Type B pancreatic cell (in vitro differentiated cells): ENCODE data around the gene HAPSTR1. TPM values are rescaled to one million over a fixed set of nuclear protein-coding genes. Genes with fewer than 3 reads are reported as not detected.
"Not testable (repeated sequence)": the region's sequence is repeated elsewhere in the genome, so short reads cannot be mapped to it uniquely, and the experiment has no call there.

Experiments used
- DNase-seq: peaks from one replicate; pipeline ENCODE4 v3.0.0; 2021; ENCODE audit warnings: mixed read lengths; ENCODE audit not compliant: unreplicated experiment; ENCODE audit errors: extremely low spot score
- H3K27ac Mint-ChIP-seq: 2 replicates; pipeline ENCODE4 v1.8.0; 2021; ENCODE audit warnings: mild to moderate bottlenecking, mixed read lengths
- H3K27me3 Mint-ChIP-seq: 2 replicates; pipeline ENCODE4 v1.8.0; 2021; ENCODE audit warnings: mixed read lengths
- H3K36me3 Mint-ChIP-seq: 2 replicates; pipeline ENCODE4 v1.8.0; 2021; ENCODE audit warnings: mixed read lengths
- H3K4me1 Mint-ChIP-seq: one replicate; pipeline ENCODE4 v1.8.0; 2021; ENCODE audit warnings: mixed read lengths; ENCODE audit not compliant: unreplicated experiment
- H3K4me3 Mint-ChIP-seq: 2 replicates; pipeline ENCODE4 v1.8.0; 2021; ENCODE audit warnings: mild to moderate bottlenecking, mixed read lengths
- H3K9me3 Mint-ChIP-seq: 2 replicates; pipeline ENCODE4 v1.8.0; 2021; ENCODE audit warnings: mixed read lengths
- total RNA-seq: library from RNA; stranded (reverse); gene quantifications from 2 replicates; pipeline ENCODE4 v1.2.1, GENCODE V29; 2021; ENCODE audit warnings: low replicate concordance
- TF ChIP-seq, protein P1 (sequence below): fragments of 200-600 bp; sonication (generic); conservative IDR thresholded peaks from 2 replicates; pipeline ENCODE4 v1.5.0; 2021; ENCODE audit warnings: antibody characterized with exemption, mild to moderate bottlenecking

HAPSTR1 gene
- total RNA-seq, 1 donor from 2014 or later: 66.2 TPM

DNA sequence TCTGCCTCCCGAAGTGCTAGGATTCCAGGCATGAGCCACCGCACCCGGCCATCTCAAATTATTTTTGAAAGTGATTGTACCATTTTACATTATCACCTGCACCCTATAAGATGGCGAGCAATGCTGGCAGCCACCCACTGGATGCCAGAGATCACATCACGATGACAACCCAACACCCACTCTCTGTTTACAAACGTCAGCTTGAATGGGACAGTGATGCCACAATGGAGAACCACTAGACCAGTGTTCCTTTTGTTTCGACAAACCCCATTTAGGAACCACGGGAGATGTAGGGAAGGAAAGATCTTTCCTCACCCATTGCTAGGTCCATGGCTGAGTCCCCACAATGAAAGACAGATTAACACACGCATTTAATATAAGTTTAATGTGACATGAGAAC, 20.1 kb upstream of the HAPSTR1 start:
- Mint-ChIP-seq H3K27me3 (no peaks in the 10 kb centered on the region), H3K4me3 (no peak overlapping the region), H3K4me1 (no peaks in the 10 kb centered on the region), H3K9me3 (no peaks in the 10 kb centered on the region), H3K27ac (no peak overlapping the region), H3K36me3 (no peaks in the 10 kb centered on the region)
- DNase-seq: no peak
- TF ChIP-seq, protein P1, sequence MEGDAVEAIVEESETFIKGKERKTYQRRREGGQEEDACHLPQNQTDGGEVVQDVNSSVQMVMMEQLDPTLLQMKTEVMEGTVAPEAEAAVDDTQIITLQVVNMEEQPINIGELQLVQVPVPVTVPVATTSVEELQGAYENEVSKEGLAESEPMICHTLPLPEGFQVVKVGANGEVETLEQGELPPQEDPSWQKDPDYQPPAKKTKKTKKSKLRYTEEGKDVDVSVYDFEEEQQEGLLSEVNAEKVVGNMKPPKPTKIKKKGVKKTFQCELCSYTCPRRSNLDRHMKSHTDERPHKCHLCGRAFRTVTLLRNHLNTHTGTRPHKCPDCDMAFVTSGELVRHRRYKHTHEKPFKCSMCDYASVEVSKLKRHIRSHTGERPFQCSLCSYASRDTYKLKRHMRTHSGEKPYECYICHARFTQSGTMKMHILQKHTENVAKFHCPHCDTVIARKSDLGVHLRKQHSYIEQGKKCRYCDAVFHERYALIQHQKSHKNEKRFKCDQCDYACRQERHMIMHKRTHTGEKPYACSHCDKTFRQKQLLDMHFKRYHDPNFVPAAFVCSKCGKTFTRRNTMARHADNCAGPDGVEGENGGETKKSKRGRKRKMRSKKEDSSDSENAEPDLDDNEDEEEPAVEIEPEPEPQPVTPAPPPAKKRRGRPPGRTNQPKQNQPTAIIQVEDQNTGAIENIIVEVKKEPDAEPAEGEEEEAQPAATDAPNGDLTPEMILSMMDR: no peak

DNA sequence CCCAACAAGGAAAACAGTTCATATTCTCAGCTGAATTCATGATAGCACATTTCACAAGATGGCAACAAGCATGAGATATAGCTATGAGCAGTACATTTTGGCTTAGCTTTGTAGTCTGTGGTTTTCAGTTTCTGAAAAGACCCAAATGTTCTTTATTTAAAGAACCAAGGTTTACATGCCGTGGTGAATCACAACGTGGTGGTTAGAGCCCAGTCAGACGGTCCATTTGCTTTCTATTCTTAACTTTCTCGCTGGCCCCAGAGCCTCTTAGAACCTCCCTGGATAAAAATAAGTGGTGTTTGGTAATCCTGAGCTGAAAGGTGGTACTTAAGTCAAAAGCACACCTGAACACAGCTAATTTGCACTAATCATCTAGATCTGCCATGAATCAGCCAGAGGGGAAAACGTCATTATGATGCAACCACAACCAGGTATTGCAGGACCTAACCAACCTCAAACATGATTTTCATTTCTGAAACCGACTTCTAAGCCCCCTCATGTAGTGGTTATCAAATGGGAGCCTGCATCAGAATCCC, 18.6 kb upstream of the HAPSTR1 start:
- Mint-ChIP-seq H3K27ac (no peak overlapping the region), H3K9me3 (no peaks in the 10 kb centered on the region), H3K27me3 (no peaks in the 10 kb centered on the region), H3K4me3 (no peak overlapping the region), H3K4me1 (no peaks in the 10 kb centered on the region), H3K36me3 (no peaks in the 10 kb centered on the region)
- no peak for DNase-seq
- TF ChIP-seq, protein P1: no peak

DNA sequence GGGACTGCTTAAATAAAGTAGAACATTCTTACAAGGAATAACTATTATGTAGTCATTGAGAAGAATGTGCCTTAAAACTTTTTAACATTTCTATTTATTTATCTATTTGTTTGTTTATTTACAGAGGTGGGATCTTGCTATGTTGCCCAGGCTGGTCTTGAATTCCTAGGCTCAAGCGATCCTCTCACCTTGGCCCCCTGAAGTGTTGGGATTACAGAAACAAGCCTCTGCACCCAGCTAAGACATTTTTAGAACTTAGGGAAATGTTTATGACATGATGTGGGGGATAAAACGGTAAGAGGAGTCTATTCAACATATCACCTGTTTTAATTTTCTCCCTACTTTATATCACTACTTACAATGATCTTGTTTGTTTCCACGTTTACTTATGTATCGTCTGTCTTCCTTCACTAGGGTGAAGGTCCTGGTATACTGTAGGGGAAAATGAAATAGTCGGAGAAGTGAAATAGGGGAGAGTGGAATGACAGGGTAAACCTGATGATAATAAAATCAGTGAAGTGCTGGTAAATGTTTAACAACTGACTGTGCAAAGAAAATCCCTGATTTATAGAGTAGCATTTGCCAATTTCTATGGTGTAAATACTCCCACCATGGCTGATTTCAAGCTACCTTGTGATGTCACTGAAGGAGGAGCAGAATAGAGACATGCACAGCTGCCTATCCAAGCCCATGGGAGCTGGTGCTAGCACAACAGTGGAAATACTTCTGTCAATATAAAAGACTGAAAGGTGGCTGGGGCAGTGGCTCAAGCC, 16.0 kb upstream of the HAPSTR1 start:
- TF ChIP-seq, protein P1: no peak
- peaks cover 8% of the 10 kb centered on the region for H3K9me3 Mint-ChIP-seq
- no peak overlapping the region for H3K27ac Mint-ChIP-seq
- DNase-seq: no peak
- H3K36me3 Mint-ChIP-seq: no peaks in the 10 kb centered on the region
- H3K4me1 Mint-ChIP-seq: no peaks in the 10 kb centered on the region
- no peak overlapping the region for H3K4me3 Mint-ChIP-seq
- no peaks in the 10 kb centered on the region for H3K27me3 Mint-ChIP-seq

DNA sequence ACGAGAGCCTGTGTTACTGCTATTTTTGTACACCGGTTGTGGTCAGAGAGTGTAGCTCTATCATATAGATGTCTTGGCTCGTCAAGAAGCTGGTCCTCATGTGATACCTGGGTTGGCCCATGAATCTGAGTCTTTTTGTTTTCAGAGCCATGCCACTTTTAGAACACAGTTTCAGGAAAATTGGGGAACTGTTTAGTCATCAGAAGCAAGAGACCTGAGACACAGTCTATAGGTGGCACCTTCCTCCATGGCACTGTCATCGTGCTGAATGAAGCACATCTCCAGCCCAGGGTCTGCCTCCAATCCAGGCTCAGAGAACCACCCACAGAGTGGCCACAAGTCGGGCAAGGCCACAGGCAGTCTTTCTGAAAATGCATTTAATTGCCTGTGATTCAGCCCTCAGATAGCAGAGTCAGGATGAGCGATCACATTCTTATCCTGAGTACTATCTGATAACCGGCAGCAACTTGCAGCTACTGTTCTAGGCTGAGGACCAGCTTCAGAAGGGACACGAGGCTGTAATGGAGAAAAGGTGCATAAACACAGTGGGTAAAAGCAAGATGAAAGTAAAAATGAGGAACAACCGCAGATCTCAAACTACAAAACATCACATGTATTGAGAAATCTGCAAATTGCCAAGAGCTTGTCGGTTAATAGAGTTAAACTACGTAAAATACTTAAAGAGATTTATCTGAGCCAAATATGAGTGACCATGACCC, 14.2 kb upstream of the HAPSTR1 start:
- TF ChIP-seq, protein P1: no peak
- no peak overlapping the region for H3K4me3 Mint-ChIP-seq
- no peaks in the 10 kb centered on the region for H3K27me3 Mint-ChIP-seq
- no peaks in the 10 kb centered on the region for H3K36me3 Mint-ChIP-seq
- H3K27ac Mint-ChIP-seq: no peak overlapping the region
- H3K4me1 Mint-ChIP-seq: no peaks in the 10 kb centered on the region
- peaks cover 8% of the 10 kb centered on the region for H3K9me3 Mint-ChIP-seq
- no peak for DNase-seq

DNA sequence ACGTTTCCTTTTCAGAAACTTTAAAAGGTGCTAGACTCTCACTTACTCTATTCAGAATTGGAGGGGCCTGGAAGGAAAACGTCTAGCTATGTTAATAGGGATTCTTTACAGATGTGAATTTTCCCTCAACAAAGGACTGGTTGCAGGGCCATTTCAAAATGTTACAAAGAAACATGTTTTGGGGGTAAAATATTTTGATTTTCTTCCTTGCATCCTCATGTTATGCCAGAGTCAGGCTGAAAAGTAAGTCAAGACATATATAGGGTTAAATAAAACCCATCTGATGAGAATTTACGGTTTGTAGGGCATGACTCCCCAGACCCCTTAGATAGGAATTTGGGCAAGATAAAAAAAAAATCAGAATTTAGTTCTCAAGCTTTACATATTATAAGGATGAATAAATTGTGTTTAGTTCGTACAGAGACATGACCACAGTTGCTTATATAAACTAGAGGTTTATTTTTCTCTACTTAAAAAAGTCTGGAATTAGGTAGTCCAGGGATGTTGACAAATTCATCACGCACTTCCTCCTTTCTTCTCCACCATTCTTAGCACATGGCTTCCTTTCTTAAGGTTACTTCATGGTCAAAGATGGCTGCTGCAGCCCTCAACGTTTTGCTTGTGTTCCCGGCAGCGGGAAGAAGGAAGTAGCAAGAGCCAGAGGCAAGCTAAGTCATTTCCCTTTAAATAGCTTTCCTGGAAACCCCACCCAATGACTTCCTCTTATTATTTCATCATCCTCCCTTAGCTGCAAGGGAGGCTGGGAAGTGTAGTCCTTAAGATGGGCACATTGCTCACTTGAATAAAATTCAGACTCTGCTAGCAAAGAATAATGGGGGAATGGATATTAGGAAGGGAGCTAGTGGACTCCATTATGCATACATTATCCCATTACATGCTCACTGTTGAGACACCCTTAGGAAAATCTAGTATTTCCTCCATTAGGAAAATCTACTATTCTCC, 12.7 kb upstream of the HAPSTR1 start:
- H3K27ac Mint-ChIP-seq, H3K9me3 Mint-ChIP-seq, H3K36me3 Mint-ChIP-seq, H3K27me3 Mint-ChIP-seq, DNase-seq, H3K4me3 Mint-ChIP-seq, H3K4me1 Mint-ChIP-seq: not testable (repeated sequence)
